NCI-H1417 (cell line): Measurements from ENCODE around the gene CERKL.
"Not testable (repeated sequence)": the region's sequence is repeated elsewhere in the genome, so short reads cannot be mapped to it uniquely, and the experiment has no call there.

Source experiments
- DNase-seq, 3 experiments: peaks; one replicate each; lab custom pipeline; 2025; lab: John Stamatoyannopoulos, UW

CERKL gene

DNA sequence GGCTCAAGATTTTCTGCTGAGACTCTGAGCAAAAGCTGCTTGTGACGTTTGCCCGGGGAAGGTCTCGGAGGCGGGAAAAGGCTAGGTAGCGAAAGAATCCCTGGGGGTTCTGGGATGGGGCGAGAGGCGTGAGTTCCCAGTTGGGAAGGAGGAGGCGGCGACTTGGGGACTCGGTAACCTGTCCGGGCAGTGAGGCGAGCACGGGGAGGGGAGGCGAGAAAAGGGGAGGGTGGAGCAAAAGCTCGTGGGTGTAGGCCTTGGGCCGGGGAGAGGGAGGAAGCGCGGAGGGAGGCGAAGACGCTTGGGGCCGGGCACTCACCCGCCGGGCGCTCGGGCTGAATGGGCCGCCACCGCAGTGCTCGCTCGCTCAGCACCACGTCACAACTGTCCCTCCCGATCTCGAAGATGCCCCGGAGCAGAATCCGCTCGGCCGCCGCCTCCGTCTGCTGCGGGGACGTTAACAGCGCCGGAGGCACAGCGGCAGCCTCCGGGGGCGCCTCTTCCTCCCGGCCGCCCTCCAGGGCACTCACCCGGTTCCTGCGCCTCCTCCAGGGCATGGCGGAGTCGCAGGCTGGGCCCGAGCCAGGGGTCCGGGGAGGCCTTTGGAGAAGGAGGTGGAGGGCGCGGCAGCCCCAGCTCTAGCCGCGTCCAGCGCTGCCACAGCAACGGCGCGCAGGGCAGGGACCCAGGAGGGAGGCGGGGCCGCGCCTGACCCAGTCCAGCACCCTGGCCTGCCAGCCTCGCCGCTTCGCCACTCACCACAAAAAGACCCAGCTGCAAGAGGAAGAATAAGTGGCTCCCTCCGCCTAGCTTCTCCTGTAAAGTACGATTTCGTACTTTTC, at the start of gene CERKL:
CERKL (minus strand) TSS at position 656 of the 842 bp plus-strand sequence; CDS start at position 557, 99 bp downstream.
- no peak for DNase-seq

- not testable (repeated sequence) for DNase-seq
Observed at GRCh38 chr2:181702519-181702918, 45.6 kb upstream of the CERKL start.

GRCh38 chr2:181698223-181698622, 41.3 kb upstream of the CERKL start:
- no peak for DNase-seq

GRCh38 chr2:181697571-181697970, 40.7 kb upstream of the CERKL start:
- DNase-seq, result no peak

DNA sequence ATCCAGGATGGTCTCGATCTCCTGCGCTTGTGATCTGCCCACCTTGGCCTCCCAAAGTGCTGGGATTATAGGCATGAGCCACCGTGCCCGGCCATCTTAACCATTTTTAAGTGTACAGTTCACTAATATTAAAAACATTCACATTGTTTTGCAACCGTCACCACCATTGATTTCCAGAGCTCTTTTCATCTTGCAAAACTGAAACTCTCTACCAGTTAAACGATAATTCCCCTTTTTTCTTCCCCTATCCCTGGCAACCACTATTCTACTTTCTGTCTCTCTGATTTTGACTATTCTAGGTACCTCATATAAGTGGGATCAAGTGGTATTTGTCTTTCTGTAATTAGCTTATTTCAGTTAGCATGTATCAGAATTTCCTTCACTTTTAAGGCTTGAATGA, 40.2 kb upstream of the CERKL start:
- DNase-seq, result no peak

GRCh38 chr2:181694271-181694670, 37.4 kb upstream of the CERKL start:
- DNase-seq, result no peak

GRCh38 chr2:181690860-181691259, 34.0 kb upstream of the CERKL start:
- no peak for DNase-seq

- DNase-seq, result peak in 2 of 3 experiments; percentile 82 to 94
Observed at GRCh38 chr2:181686576-181687185, 29.8 kb upstream of the CERKL start.

DNA sequence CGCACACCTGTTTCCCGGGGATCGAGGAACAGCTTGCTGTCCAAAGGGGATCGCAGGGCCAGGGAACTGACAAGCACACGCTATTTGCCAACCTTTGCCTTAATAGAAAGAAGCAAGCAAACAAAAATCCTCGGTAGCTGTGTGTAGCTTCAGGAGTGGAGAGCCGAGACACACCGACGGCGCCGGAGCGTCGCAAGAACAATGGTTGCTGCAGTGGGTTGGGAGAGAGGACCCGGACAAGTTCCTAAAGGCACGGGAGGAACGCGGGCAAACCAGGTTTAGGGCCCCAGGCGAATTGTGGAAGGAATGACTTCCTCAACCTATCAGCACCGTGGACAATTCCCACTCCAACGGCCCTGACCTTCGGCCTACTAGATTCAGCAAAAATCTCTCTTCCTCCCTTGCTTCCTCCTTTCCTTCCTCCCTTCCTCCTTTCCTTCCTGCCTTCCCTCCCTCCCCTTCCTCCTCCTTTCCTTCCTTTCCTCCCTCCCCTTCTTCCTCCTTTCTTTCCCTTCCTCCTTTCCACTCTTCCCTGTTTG, 28.3 kb upstream of the CERKL start:
- DNase-seq, result no peak

DNA sequence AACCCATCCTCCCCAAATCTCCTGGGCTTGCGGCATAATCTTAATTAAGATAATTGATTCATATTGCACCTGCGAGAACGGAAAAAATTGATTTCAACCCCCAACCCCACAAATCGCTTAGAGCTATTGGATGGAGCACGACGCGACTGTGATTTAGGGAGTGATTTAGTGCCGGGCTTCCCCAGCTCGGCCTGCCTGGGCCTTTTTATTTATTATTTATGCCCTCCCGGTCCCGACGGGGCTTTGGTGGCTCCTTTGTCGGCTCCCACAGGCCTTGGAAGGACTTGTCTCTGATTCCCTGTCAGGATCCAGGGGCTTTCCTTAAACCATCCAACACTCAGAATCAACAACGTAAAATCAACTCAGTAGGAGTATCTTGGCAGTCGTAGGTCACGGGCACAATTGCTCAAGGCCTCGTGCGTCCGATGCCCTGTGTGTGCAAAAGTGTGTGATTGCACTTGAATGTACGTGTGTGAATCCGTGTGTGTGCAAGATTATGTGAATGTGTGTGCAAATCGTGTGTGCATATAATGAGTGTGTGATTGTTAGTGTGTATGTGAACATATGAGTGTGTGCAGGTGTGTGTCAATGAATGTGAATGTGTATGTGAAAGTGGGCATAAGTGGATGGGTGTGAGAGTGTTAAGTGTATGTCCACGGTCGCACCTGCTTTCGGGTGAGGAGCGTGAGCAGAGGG, 27.7 kb upstream of the CERKL start:
- peak in 2 of 3 experiments; percentile 27 to 63 for DNase-seq

GRCh38 chr2:181683518-181684453, 26.9 kb upstream of the CERKL start:
- peak in 2 of 3 experiments; percentile 32 to 63 for DNase-seq

- DNase-seq, result no peak
Observed at GRCh38 chr2:181682795-181683517, 26.1 kb upstream of the CERKL start.

GRCh38 chr2:181682026-181682789, 25.3 kb upstream of the CERKL start:
- DNase-seq, result no peak

- DNase-seq, result no peak
Observed at GRCh38 chr2:181680937-181681811, 24.3 kb upstream of the CERKL start.

DNA sequence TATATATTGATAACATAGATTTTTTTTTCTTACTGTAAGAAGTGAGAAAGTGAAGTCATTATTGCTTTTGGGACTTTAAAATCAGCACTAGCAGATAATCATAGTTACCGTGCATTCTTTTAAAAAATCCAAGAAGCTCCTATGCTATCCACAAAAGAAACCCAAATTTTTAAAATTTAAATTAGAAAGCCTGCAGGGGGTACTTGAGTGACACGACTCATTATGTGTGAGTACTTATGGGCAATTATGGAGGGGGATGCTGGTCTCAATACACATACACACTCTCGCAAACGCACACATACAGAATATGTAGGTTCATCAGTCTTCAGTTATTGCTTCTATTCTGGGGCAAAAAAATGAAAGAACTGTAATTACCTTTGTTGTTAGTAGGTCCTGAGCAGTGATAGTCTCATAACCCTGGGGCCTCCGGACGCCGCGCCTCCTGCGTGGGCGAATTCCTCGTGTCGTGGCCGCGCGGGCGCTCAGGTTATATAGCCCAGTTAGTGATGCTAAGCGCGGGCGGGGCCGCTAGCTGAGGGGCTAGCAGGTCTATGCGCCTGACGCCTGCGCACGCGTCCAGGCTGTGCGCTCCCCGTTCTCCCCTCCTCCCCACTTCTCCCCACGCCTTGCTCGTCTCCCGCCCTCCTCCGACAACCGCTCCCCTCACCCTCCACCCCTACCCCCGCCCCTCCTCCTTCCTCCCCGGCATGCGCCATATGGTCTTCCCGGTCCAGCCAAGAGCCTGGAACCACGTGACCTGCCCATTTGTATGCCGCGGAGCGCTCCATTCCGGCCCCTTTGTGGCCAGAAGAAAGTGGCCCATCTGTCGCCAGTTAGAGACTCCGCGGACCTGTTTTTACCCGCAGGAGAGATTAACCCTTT, 23.4 kb upstream of the CERKL start, which contains the start of gene NEUROD1:
NEUROD1 (minus strand) TSS at position 463 of the 882 bp plus-strand sequence. CDS start 1,657 bp downstream, outside the sequence.
- DNase-seq, result peak; percentile 41 to 86 (median 69)

- peak in 2 of 3 experiments; percentile 59 to 70 for DNase-seq
Observed at GRCh38 chr2:181679544-181679979, 22.7 kb upstream of the CERKL start.

DNA sequence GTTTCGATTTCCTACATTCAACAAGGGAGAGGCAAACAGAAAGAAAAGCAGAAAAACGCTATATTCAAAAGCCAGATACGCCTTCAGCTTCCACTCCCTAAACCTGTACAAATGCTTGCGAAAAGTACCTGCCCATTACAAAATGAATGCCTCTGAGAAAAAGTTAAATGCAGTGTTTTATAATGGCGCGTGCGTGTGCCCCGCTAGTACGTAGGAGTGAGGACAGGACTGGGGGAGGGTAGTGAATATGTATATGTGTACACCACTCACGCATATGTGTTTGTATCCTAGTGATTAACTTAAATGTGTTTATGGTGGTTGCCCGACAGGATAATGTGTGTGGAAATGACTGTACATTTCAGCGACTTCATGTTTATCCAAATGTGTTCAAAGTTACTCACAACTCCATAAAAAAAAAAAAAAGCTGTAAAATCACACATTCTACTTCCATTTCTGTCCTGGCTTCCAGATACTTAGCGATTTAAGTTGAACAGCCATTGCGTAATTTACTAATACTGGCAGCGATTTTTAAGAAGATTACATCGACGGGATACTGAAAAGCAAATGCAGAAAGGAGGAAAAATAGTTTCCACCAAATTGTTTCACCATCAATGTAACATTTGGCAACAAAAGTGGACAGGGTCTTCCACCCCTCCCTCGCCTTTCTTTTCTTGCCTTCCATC, 22.1 kb upstream of the CERKL start:
- DNase-seq, result peak in 1 of 3 experiments; percentile 55
